ENCODE results near the gene WNT7A.

WNT7A gene

DNA sequence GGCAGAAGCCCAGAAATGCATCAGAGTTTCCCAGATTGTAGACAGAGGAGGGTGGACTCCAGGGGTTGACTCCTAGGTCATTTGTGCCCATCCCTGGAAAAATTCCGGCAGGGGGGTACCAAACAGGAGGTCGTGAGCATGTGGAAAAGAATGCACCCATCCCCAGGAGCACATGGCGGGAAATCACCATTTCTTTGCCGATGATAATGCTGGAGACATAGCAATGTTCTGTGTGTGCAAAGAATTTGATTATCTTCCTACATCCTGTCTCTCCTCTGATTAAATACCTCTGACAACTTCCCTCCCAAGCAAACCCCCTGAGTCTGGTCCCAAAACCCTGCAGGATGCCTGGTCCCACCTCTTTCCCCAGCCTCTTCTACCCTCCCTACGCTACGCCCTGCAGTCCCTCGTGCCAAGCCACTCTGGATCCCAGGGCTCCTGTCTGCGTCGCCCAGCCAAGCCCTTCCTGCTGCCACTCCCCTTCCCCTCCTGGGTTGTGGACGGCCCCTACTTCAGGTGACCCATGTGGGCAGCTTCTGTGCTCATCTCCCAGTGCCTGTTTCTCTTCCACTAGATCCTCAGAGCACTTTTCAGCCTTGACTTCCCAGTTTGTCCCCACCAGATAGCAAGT, 15.8 kb downstream of the WNT7A start:
- no peak overlapping the region for H3K4me2 ChIP-seq (ENCODE audit: low read length)
- no peaks in the 10 kb centered on the region for H3F3A ChIP-seq (ENCODE audit: insufficient read depth, low read length)
- TF ChIP-seq, protein P1, sequence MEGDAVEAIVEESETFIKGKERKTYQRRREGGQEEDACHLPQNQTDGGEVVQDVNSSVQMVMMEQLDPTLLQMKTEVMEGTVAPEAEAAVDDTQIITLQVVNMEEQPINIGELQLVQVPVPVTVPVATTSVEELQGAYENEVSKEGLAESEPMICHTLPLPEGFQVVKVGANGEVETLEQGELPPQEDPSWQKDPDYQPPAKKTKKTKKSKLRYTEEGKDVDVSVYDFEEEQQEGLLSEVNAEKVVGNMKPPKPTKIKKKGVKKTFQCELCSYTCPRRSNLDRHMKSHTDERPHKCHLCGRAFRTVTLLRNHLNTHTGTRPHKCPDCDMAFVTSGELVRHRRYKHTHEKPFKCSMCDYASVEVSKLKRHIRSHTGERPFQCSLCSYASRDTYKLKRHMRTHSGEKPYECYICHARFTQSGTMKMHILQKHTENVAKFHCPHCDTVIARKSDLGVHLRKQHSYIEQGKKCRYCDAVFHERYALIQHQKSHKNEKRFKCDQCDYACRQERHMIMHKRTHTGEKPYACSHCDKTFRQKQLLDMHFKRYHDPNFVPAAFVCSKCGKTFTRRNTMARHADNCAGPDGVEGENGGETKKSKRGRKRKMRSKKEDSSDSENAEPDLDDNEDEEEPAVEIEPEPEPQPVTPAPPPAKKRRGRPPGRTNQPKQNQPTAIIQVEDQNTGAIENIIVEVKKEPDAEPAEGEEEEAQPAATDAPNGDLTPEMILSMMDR (IDR thresholded peaks at IDR 0.05; ENCODE audit: low read length): no peak
- no peak for TF ChIP-seq EZH2 (IDR thresholded peaks at IDR 0.05; ENCODE audit: borderline replicate concordance, low read length)
- no peaks in the 10 kb centered on the region for H3K79me2 ChIP-seq (ENCODE audit: insufficient read depth, low read length)
- H3K4me3 ChIP-seq (ENCODE audit: low read depth, low read length, poor library complexity, severe bottlenecking): no peak overlapping the region
- no peaks in the 10 kb centered on the region for H3K4me1 ChIP-seq (ENCODE audit: insufficient read depth, low read length, severe bottlenecking)
- no peaks in the 10 kb centered on the region; the same call in 1 of the 2 replicates for H3K27me3 ChIP-seq (ENCODE audit: insufficient read depth, low read length)
- H3K9me3 ChIP-seq (ENCODE audit: low read length): no peaks in the 10 kb centered on the region
- no peaks in the 10 kb centered on the region for H3K9me2 ChIP-seq (ENCODE audit: low read depth, low read length)
- H3K27ac ChIP-seq (ENCODE audit: low read depth, low read length, poor library complexity, severe bottlenecking): no peak overlapping the region
- H3K9ac ChIP-seq (ENCODE audit: low read length): no peak overlapping the region
- no peaks in the 10 kb centered on the region for H3K36me3 ChIP-seq (ENCODE audit: insufficient read depth, low read length)
- H2AFZ ChIP-seq (ENCODE audit: low read length): no peak overlapping the region
- H4K20me1 ChIP-seq (ENCODE audit: insufficient read depth, low read length): no peaks in the 10 kb centered on the region

DNA sequence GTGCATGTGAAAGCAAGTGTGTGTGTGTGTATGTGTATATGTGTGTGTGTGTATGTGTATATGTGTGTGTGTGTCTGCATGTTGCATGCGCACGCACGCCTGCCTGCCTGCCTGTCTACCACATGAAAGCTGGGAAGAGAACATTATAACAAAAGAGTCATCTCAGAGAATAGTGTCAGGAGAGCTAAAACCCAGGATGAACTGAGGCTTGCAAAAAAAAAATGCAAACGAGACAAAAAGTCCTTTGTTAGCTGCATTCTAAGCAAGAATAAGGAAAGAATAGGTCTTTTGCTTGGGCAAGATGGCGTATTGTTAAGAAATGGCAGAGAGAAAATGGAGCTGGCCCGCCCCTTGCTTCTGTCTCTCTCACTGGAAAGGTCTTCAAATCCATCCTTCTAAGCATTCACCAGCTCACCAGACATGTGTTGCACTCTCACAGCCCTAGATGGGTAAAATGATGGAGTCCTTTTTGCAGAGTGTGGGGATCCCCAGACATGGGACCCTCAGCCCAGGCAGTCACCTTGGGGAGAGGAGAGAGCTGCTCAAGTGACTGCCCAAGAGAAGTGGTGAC, 16.4 kb downstream of the WNT7A start:
- Histone ChIP-seq H3K9me3 (ENCODE audit: low read length) (no peaks in the 10 kb centered on the region), H3K79me2 (ENCODE audit: insufficient read depth, low read length) (no peaks in the 10 kb centered on the region), H3K9me2 (ENCODE audit: low read depth, low read length) (no peaks in the 10 kb centered on the region), H3K4me2 (ENCODE audit: low read length) (no peak overlapping the region), H3K36me3 (ENCODE audit: insufficient read depth, low read length) (no peaks in the 10 kb centered on the region), H3K4me3 (ENCODE audit: low read depth, low read length, poor library complexity, severe bottlenecking) (no peak overlapping the region), H3K27me3 (ENCODE audit: insufficient read depth, low read length) (no peaks in the 10 kb centered on the region; the same call in 1 of the 2 replicates), H3F3A (ENCODE audit: insufficient read depth, low read length) (no peaks in the 10 kb centered on the region), H3K9ac (ENCODE audit: low read length) (no peak overlapping the region), H3K4me1 (ENCODE audit: insufficient read depth, low read length, severe bottlenecking) (no peaks in the 10 kb centered on the region), H3K27ac (ENCODE audit: low read depth, low read length, poor library complexity, severe bottlenecking) (no peak overlapping the region), H4K20me1 (ENCODE audit: insufficient read depth, low read length) (no peaks in the 10 kb centered on the region), H2AFZ (ENCODE audit: low read length) (no peak overlapping the region)
- TF ChIP-seq EZH2 (IDR thresholded peaks at IDR 0.05; ENCODE audit: borderline replicate concordance, low read length): no peak

DNA sequence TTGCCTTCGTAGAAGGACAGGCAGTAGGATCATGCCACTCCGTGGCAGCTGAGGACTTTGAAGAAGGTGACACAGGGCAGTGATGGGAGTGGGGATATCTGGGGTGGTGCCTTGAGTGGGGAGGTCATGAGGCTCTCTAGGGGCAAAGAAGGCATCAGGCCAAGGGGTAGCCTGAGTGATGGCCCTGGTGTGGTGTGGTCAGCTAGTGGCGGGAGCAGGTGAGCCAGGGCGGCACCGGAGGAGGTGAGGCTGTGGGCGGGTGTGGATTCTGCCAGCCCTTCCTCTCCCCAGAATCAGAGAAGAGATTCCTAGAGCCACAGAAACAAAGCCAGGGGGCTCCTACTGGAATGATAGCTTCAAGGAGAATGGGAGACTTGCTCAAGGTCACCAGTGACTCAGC, 18.4 kb downstream of the WNT7A start:
- no peaks in the 10 kb centered on the region for H3K79me2 ChIP-seq (ENCODE audit: insufficient read depth, low read length)
- H3K9ac ChIP-seq (ENCODE audit: low read length): no peak overlapping the region
- no peak overlapping the region for H2AFZ ChIP-seq (ENCODE audit: low read length)
- no peak overlapping the region for H3K4me2 ChIP-seq (ENCODE audit: low read length)
- no peaks in the 10 kb centered on the region for H3K4me1 ChIP-seq (ENCODE audit: insufficient read depth, low read length, severe bottlenecking)
- H3K9me3 ChIP-seq (ENCODE audit: low read length): no peaks in the 10 kb centered on the region
- H3F3A ChIP-seq (ENCODE audit: insufficient read depth, low read length): no peaks in the 10 kb centered on the region
- no peak for TF ChIP-seq EZH2 (IDR thresholded peaks at IDR 0.05; ENCODE audit: borderline replicate concordance, low read length)
- TF ChIP-seq, protein P1 (IDR thresholded peaks at IDR 0.05; ENCODE audit: low read length): no peak
- no peaks in the 10 kb centered on the region for H3K36me3 ChIP-seq (ENCODE audit: insufficient read depth, low read length)
- H3K9me2 ChIP-seq (ENCODE audit: low read depth, low read length): no peaks in the 10 kb centered on the region
- H3K27me3 ChIP-seq (ENCODE audit: insufficient read depth, low read length): no peaks in the 10 kb centered on the region; the same call in 1 of the 2 replicates
- H3K27ac ChIP-seq (ENCODE audit: low read depth, low read length, poor library complexity, severe bottlenecking): no peak overlapping the region
- H3K4me3 ChIP-seq (ENCODE audit: low read depth, low read length, poor library complexity, severe bottlenecking): no peak overlapping the region
- no peaks in the 10 kb centered on the region for H4K20me1 ChIP-seq (ENCODE audit: insufficient read depth, low read length)

DNA sequence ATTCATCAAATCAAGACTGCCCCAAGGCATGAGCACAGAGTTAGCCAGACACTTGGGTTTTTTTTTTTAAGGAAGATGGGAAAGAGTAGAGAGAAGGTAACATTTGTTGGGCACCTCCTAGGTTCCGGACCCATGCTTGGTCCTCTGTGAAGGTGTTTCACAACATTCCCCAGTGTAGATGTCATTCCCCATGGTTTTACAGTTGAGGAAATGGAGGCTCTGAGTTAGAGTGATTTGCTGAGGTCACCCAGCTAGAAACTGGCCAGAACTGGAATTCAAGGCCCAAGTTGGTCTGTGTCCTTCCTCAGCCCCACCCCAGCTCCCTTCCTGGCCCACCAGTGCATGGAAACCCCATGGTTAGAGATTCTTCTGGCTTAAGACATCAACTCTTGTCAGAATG, 19.9 kb downstream of the WNT7A start:
- H4K20me1 ChIP-seq (ENCODE audit: insufficient read depth, low read length): no peaks in the 10 kb centered on the region
- H3K36me3 ChIP-seq (ENCODE audit: insufficient read depth, low read length): no peaks in the 10 kb centered on the region
- no peak overlapping the region for H3K27ac ChIP-seq (ENCODE audit: low read depth, low read length, poor library complexity, severe bottlenecking)
- no peak overlapping the region for H3K4me2 ChIP-seq (ENCODE audit: low read length)
- H3K4me3 ChIP-seq (ENCODE audit: low read depth, low read length, poor library complexity, severe bottlenecking): no peak overlapping the region
- H3F3A ChIP-seq (ENCODE audit: insufficient read depth, low read length): no peaks in the 10 kb centered on the region
- no peaks in the 10 kb centered on the region for H3K79me2 ChIP-seq (ENCODE audit: insufficient read depth, low read length)
- TF ChIP-seq, protein P1 (IDR thresholded peaks at IDR 0.05; ENCODE audit: low read length): no peak
- TF ChIP-seq EZH2 (IDR thresholded peaks at IDR 0.05; ENCODE audit: borderline replicate concordance, low read length): no peak
- no peaks in the 10 kb centered on the region; the same call in 1 of the 2 replicates for H3K27me3 ChIP-seq (ENCODE audit: insufficient read depth, low read length)
- no peaks in the 10 kb centered on the region for H3K9me3 ChIP-seq (ENCODE audit: low read length)
- H3K9me2 ChIP-seq (ENCODE audit: low read depth, low read length): no peaks in the 10 kb centered on the region
- H3K4me1 ChIP-seq (ENCODE audit: insufficient read depth, low read length, severe bottlenecking): no peaks in the 10 kb centered on the region
- no peak overlapping the region for H2AFZ ChIP-seq (ENCODE audit: low read length)
- H3K9ac ChIP-seq (ENCODE audit: low read length): no peak overlapping the region

All from OCI-LY1 (cell line).